Skeletal muscle tissue (tissue), 4 donors: ENCODE measurements around the gene GPR17. TPM values are rescaled to one million over a fixed set of nuclear protein-coding genes. Genes with fewer than 3 reads are reported as not detected.

ENCODE experiments used
- H3K27ac ChIP-seq: one replicate; pipeline ENCODE4 v1.7.0; 2013; ENCODE audit warnings: mild to moderate bottlenecking, low read depth, low read length, inconsistent platforms
- H3K27me3 ChIP-seq, 3 donors: one replicate each; pipeline ENCODE4 v1.7.0; 2013; ENCODE audit warnings: low read length in 3 of 3; ENCODE audit not compliant: control insufficient read depth in 3 of 3, insufficient read depth in 3 of 3
- H3K36me3 ChIP-seq, 3 donors: one replicate each; pipeline ENCODE4 v1.7.0; 2013; ENCODE audit warnings: low read length in 3 of 3; ENCODE audit not compliant: control insufficient read depth in 3 of 3, insufficient read depth in 3 of 3
- H3K4me1 ChIP-seq, 3 donors: one replicate each; pipeline ENCODE4 v1.7.0; 2013; ENCODE audit warnings: low read length in 3 of 3, mild to moderate bottlenecking in 3 of 3; ENCODE audit not compliant: control insufficient read depth in 3 of 3, insufficient read depth in 3 of 3
- H3K4me3 ChIP-seq, 3 donors: one replicate each; pipeline ENCODE4 v1.7.0; 2013; ENCODE audit warnings: low read length in 3 of 3
- H3K9ac ChIP-seq, 3 donors: one replicate each; pipeline ENCODE4 v1.7.0; 2013; ENCODE audit warnings: low read length in 3 of 3, mild to moderate bottlenecking in 3 of 3, moderate library complexity in 2 of 3, low read depth in 1 of 3
- H3K9me3 ChIP-seq, 3 donors: one replicate each; pipeline ENCODE4 v1.7.0; 2013; ENCODE audit warnings: low read length in 3 of 3; ENCODE audit not compliant: control insufficient read depth in 3 of 3
- total RNA-seq: library from RNA; depleted of rRNA; stranded (reverse); fragments of >200 nt; gene quantifications from one replicate; pipeline ENCODE4 v1.2.3, GENCODE V29; 2014
- donor health status: Osteomylitis.

GPR17 gene
- total RNA-seq, 1 donor from 2014 or later: 1.0 TPM

DNA sequence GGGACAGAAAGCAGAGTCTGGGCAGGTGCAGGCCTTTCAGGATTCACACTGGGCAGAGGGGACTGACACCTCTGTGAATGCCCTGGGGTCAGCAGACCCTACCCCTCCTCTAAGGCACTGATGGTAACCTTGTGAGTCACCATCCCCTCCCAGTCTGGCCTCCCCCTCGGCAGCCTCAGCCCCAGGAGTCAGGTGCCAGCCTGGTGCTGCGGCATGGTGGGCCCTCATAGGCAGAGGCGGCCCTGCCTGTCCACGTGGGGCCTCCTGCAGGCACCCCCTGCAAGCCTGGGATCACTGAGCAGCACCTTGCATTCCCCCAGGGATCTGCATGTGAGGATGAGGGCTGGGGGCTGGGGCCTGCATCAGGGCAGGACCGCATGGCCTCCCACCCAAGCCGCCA lies 4.8 kb upstream of the GPR17 start:
- Histone ChIP-seq H3K9me3 (no peaks in the 10 kb centered on the region), H3K4me1 (peaks cover 10 to 47% (median 19%) of the 10 kb centered on the region in 3 donors), H3K9ac (no peak overlapping the region), H3K36me3 (peaks cover 0 to 11% (median 2%) of the 10 kb centered on the region in 3 donors), H3K4me3 (no peak overlapping the region), H3K27me3 (no peaks in the 10 kb centered on the region), H3K27ac (no peak overlapping the region)

DNA sequence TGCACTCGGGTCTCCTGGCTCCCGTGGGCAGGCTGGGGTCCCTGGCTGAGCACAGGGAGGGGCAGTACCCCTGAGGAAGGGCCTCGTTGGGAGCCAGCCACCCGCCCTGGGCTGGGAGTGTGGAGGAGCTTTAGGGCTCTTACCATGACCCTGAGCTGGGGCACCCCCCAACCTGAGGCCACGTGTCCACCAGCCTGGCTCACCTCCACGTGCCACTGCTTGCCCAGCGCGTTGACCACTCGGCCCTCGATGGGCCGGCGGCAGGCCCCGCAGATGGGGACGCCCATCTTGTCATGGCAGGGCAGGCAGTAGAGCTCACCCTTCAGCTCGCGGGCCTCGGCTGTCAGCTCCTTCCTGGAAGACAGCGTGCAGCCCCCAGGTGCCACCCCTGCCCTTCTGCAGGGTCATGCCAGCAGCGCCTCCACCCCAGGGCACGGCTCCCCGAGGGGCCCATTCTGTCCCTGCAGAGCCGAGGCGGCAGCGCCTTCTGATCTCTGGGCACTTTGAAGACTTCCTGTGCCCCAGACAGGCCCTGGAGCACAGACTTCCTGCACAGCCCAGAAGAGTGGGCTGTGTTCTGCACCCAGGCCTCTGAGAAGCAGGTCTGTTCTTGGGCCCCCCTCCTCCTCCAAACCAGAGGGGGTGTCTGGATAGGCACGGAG lies 4.0 kb upstream of the GPR17 start:
- Histone ChIP-seq H3K4me3 (no peak overlapping the region), H3K9ac (no peak overlapping the region), H3K36me3 (peaks cover 0 to 11% (median 2%) of the 10 kb centered on the region in 3 donors), H3K9me3 (no peaks in the 10 kb centered on the region), H3K27ac (no peak overlapping the region), H3K4me1 (peaks cover 14 to 45% (median 23%) of the 10 kb centered on the region in 3 donors), H3K27me3 (no peaks in the 10 kb centered on the region)

DNA sequence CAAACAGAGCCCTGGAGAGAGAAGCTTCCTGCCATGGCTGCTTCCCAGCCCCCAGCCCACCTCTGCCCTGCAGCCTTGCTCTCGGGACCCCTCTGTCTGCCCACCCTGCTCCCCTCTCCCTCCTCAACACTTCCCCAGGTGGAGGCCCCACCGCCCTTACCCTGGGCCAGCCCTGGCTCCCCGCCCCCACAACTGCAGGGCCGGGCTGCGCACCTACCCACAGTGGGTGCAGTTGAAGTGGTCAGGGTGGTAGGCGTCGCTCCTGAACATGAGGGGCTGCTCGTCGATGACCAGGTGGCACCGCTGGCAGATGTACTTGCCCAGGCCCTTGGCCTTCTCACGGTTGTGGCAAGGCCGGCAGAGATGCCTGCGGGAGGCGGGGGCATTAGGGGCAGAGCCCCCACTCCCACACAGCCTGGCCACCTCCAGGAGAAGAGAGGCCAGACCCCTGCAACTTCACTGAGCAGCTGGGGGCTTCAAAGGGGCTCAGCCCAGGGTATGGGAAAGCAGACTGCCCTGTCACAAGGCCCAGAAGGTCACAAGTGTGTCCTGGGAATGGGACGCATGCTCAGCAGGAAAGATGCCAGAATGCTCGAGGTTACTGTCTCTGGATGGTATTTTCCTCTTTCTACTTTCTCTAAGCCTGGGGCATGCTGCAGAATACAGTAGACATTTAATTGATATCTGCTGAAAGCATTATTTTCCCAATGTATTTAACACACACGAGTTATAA lies 3.1 kb upstream of the GPR17 start:
- no peaks in the 10 kb centered on the region for H3K9me3 ChIP-seq
- peaks cover 14 to 45% (median 24%) of the 10 kb centered on the region in 3 donors for H3K4me1 ChIP-seq
- no peaks in the 10 kb centered on the region for H3K27me3 ChIP-seq
- peaks cover 0 to 11% (median 2%) of the 10 kb centered on the region in 3 donors for H3K36me3 ChIP-seq
- no peak overlapping the region for H3K4me3 ChIP-seq
- H3K9ac ChIP-seq: no peak overlapping the region
- no peak overlapping the region for H3K27ac ChIP-seq

DNA sequence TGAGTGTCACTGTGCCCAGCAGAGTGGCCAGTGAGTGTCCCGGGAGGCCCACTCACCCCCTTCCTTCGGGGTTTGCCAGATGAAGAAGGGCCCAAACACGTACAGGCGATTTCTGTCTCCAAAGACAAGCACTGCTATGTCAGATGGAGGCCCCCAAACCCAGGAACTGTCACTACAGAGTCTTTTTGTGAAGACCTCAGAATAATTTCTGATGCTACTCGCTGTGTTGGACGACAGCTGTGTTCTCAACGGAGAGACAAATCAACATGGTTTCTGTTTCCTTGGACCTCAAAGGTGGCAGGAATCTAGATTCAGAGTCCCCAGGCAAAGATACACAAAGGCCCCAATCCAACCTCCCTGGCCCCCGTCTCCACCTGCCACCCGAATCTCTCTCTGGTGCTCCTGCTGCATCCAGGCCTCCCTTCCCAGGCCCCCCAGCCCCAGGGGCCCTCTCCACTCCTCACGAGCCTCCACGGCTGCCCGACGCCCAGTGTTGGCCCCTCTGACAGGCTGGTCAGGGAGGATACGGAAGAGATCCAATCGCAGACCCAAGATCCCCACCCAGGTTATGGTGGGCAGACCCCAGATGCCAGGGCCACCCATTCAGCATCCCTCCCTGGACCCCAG lies 2.4 kb upstream of the GPR17 start:
- no peaks in the 10 kb centered on the region for H3K27me3 ChIP-seq
- no peak overlapping the region for H3K9ac ChIP-seq
- H3K27ac ChIP-seq: no peak overlapping the region
- no peak overlapping the region for H3K4me3 ChIP-seq
- no peaks in the 10 kb centered on the region for H3K9me3 ChIP-seq
- H3K36me3 ChIP-seq: peaks cover 0 to 11% (median 2%) of the 10 kb centered on the region in 3 donors
- H3K4me1 ChIP-seq: peaks cover 15 to 45% (median 23%) of the 10 kb centered on the region in 3 donors

DNA sequence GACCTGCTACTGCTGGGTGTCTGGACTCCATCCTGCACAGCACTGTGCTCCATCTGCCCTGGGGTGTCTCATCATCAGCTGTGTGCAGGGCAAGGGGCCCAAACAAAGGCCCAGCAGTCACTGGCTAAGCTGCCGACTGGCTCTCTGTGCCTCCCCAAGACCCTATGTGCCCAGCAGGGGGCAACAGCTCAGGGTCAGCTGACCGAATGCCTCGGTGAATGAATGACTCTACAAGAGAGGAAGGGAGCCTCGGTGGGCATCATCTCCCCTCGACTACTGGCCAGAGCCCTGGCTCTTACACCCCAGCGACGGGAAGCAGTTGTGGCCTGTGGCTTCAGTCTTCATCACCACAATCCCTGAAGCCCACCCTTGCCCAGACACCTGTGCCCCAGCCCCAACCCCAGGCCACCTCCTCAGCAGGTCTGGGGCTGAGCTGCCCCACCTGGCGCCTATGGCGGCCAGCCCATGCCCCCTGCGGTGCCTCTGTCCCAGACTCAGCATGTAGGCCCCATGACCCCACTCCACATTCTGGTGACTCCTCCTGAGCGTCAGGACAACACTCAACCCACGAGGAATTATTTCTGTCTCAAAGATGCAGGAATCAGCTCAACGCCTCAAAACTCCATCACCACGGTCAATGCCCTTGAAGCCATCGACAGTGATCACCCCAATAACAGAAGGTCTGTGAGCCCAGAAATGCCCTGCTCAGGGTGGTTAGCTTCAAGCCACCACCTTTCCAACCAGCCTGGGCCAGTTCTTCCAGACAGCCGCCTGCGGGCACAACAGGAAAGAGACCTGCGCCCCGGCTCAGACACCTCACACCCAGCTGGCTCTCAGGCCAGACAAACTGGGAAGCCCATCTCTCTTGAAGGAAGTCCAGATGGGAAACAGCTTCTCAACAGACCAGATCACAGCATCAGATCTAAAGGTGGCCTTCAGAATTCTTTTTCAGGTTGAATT lies 1.6 kb upstream of the GPR17 start:
- Histone ChIP-seq H3K27ac (no peak overlapping the region), H3K27me3 (no peaks in the 10 kb centered on the region), H3K9ac (no peak overlapping the region), H3K36me3 (peaks cover 0 to 7% (median 2%) of the 10 kb centered on the region in 3 donors), H3K9me3 (no peaks in the 10 kb centered on the region), H3K4me3 (no peak overlapping the region), H3K4me1 (peaks cover 19 to 45% (median 27%) of the 10 kb centered on the region in 3 donors)

DNA sequence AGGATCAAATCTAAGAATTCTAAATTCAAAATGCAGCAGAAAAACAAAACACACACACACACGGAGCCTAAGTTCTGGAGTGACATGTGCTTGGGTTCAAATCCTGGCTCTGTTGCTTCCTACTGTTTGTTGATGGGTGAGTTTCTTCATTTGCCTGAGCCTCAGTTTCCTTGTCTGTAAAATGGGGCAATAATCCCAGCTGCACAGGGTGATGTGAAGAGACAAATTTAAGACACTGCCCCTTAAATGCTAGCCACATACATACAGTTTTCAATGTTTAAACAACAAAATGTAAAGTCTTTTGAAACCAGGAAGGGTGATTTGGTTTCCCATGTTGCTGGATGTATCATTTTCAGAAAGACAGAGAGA lies 943 bp upstream of the GPR17 start:
- peaks cover 0 to 4% (median 2%) of the 10 kb centered on the region in 3 donors for H3K36me3 ChIP-seq
- no peak overlapping the region for H3K4me3 ChIP-seq
- H3K27me3 ChIP-seq: no peaks in the 10 kb centered on the region
- no peaks in the 10 kb centered on the region for H3K9me3 ChIP-seq
- H3K4me1 ChIP-seq: peaks cover 22 to 49% (median 26%) of the 10 kb centered on the region in 3 donors
- H3K27ac ChIP-seq: no peak overlapping the region
- H3K9ac ChIP-seq: no peak overlapping the region

DNA sequence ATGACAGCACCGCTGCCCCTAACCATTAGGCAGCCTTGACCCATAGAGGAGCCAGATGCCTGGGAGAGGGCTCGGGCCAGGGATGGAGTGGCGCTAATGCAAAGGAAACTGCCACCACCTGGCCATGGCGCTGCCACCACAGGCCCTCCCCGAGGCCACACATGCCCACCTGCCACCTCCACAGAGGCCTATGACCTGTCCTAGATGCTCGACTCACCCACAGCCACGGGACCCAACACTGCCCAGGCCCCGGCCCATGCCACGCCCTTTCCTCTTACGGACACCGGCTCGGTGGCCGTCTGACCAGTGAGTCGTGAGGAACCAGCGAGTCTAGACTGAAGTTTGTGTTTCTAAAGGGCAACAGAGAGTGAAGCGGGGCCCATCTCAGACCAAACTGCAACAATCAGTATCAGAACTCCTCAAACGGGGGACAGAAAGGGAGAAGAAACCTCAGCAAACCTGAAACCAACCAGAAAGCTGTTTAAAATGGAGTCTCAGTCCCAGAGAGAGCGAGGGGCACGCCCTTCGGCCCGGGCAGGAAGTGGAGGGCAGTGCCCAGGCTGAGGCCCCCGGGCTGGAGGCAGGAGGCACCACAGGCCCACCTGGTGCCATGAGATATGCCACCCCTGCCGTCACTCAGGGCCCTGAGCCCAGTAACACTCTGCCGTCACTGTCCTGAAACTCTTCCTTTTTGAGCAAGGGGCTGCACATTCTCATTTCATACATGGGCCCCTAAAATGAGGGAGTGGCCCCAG lies 711 bp downstream of the GPR17 start:
- Histone ChIP-seq H3K9me3 (no peaks in the 10 kb centered on the region), H3K36me3 (no peaks in the 10 kb centered on the region), H3K27me3 (no peaks in the 10 kb centered on the region), H3K27ac (peak overlapping the region; percentile 19), H3K4me1 (peaks cover 25 to 55% (median 29%) of the 10 kb centered on the region in 3 donors), H3K4me3 (no peak overlapping the region), H3K9ac (no peak overlapping the region)

DNA sequence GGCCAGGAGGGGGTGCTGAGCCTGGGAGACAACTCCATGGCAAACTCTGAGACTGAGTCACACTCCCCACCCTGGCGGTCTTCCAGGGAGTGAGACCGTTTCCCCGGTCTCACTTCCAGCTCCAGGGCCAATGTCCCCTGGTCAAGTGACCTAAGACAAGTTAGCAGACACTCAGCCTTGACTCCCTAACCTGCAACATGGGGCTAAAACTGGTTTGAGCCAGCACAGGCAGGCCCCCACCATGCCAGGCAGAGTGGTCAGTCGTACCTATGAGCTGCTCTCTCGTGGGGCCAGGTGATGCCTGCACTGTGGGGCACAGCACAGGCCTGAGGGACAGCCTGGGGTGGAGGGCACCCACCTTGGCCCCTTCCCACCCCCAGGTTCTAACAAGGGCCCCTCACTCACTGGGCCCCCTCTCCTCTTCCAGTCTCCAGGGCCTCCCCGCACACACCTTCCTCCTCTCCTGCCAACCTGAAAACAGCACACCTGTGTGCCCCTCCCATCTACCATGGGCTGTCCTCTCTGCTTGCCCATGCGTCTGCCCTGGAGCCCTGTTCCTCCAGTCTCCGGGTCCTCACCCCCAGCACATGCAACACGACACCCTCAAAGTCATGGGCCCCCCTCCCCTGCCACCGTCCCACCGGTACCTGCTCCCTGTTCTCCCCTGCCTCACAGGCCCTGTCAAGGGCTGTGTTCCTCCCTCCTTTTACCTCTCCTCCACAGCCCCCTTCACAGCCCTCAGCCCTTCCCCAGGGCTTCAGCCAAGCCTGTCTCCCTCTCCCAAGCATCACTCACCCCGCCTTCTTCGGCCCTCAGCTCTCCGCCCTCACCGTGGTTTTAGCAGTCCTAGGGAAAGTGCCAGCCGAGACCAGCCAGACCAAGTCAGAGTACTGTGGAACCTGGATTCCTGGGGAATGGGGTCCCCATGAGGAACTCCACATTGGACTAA lies 1.6 kb downstream of the GPR17 start:
- Histone ChIP-seq H3K4me3 (no peak overlapping the region), H3K4me1 (peaks cover 32 to 62% (median 36%) of the 10 kb centered on the region in 3 donors), H3K27me3 (no peaks in the 10 kb centered on the region), H3K36me3 (no peaks in the 10 kb centered on the region), H3K9me3 (no peaks in the 10 kb centered on the region), H3K9ac (no peak overlapping the region), H3K27ac (no peak overlapping the region)
